K562 (cell line): Measurements from ENCODE around the gene OVOL1. TPM values are rescaled to one million over a fixed set of nuclear protein-coding genes. Genes with fewer than 3 reads are reported as not detected.

ENCODE experiments used
- BACH1 ChIP-seq: fragments of 200-800 bp; sonication (Bioruptor generic); IDR thresholded peaks from 2 replicates; pipeline ENCODE4 v1.6.1; 2016; ENCODE audit warnings: missing genetic modification characterization, missing compliant biosample characterization
- CBX8 ChIP-seq: fragments of 200-600 bp; sonication (generic); IDR thresholded peaks from 2 replicates; pipeline ENCODE4 v1.6.1; 2012; ENCODE audit warnings: borderline replicate concordance, mixed run types, low read depth, mild to moderate bottlenecking, moderate library complexity, mixed read lengths, low read length, control low read depth, inconsistent platforms; ENCODE audit not compliant: poor library complexity, severe bottlenecking; ENCODE audit errors: extremely low read depth
- CXXC5 ChIP-seq: fragments of 250-450 bp; sonication (Bioruptor Pico); IDR thresholded peaks from 2 replicates; pipeline ENCODE4 v1.8.0; 2022; ENCODE audit warnings: inconsistent platforms, mild to moderate bottlenecking, moderate library complexity
- FIP1L1 ChIP-seq: fragments of 200-400 bp; formaldehyde crosslinking; IDR thresholded peaks from 2 replicates; pipeline ENCODE4 v1.6.1; 2018; ENCODE audit warnings: mild to moderate bottlenecking, low read depth, low read length; ENCODE audit not compliant: poor library complexity, severe bottlenecking
- FOXJ3 ChIP-seq: sonication (generic); formaldehyde crosslinking; IDR thresholded peaks from 2 replicates; pipeline ENCODE4 v1.4.0; 2020; ENCODE audit warnings: mild to moderate bottlenecking, missing genetic modification reagents
- GATAD2B ChIP-seq: fragments of 450-650 bp; IDR thresholded peaks from 2 replicates; pipeline ENCODE4 v1.6.1; 2017; ENCODE audit warnings: mild to moderate bottlenecking, borderline replicate concordance
- HCFC1 ChIP-seq: IDR thresholded peaks from 2 replicates; pipeline ENCODE4 v1.6.1; 2012; ENCODE audit warnings: low read depth, low read length, improper control_type of control experiment
- HNRNPH1 ChIP-seq: fragments of 200-400 bp; formaldehyde crosslinking; optimal IDR thresholded peaks from 2 replicates; pipeline ENCODE3; 2017; ENCODE audit warnings: low read depth, mild to moderate bottlenecking, low read length, moderate library complexity
- KLF10 ChIP-seq: fragments of 250-450 bp; sonication (Bioruptor Pico); IDR thresholded peaks from 2 replicates; pipeline ENCODE4 v1.6.1; 2021; ENCODE audit warnings: matching md5 sums
- MAFG ChIP-seq: fragments of 450-650 bp; conservative IDR thresholded peaks from 2 replicates; pipeline ENCODE4 v1.6.1; 2016; ENCODE audit warnings: missing genetic modification characterization, missing compliant biosample characterization
- NFIC ChIP-seq: fragments of 450-650 bp; IDR thresholded peaks from 2 replicates; pipeline ENCODE4 v1.6.1; 2017; ENCODE audit warnings: mild to moderate bottlenecking, inconsistent platforms
- SMC3 ChIP-seq: conservative IDR thresholded peaks from 2 replicates; pipeline ENCODE4 v1.6.1; 2011; ENCODE audit warnings: low read depth, low read length, improper control_type of control experiment; ENCODE audit not compliant: insufficient read depth
- STAT5B ChIP-seq: fragments of 250-450 bp; sonication (Bioruptor Pico); IDR thresholded peaks from 2 replicates; pipeline ENCODE4 v1.8.0; 2021; ENCODE audit warnings: mild to moderate bottlenecking, inconsistent platforms
- TEAD1 ChIP-seq, 2 experiments: fragments of 450-650 bp in 1 of 2; sonication (generic) in 1 of 2; formaldehyde crosslinking; IDR thresholded peaks; 2 replicates each; pipeline versions ENCODE4 v1.4.0 to v1.8.0; 2020 to 2022; ENCODE audit warnings: mild to moderate bottlenecking in 2 of 2, missing genetic modification reagents in 1 of 2
- YY1 ChIP-seq, 3 experiments: IDR thresholded peaks; 2 replicates each; pipeline ENCODE4 v1.6.1; 2011; ENCODE audit warnings: low read length in 2 of 3, mild to moderate bottlenecking in 2 of 3, moderate library complexity in 2 of 3, borderline replicate concordance in 1 of 3, control low read depth in 1 of 3, low read depth in 1 of 3; ENCODE audit not compliant: insufficient read depth in 3 of 3, insufficient replicate concordance in 2 of 3, control insufficient read depth in 1 of 3, insufficient read length in 1 of 3; ENCODE audit errors: extremely low read depth in 1 of 3
- ZBTB7A ChIP-seq: IDR thresholded peaks from 2 replicates; pipeline ENCODE4 v1.6.1; 2011; ENCODE audit warnings: low read depth, mild to moderate bottlenecking, low read length, moderate library complexity, borderline replicate concordance; ENCODE audit not compliant: control insufficient read depth
- ZNF212 ChIP-seq: fragments of 450-650 bp; formaldehyde crosslinking; IDR thresholded peaks from 2 replicates; pipeline ENCODE4 v1.4.0; 2020; ENCODE audit warnings: mild to moderate bottlenecking
- polyA plus RNA-seq, 8 experiments: library from polyadenylated mRNA; depleted of rRNA in 4 of 8; stranded (reverse) in 5 of 8; unstranded in 3 of 8; fragments of >200 nt; fragmentation: Nextera tagmentation in 2 of 8; fragmentation: Illumina TruSeq in 1 of 8; extraction: Ambion mirVana in 2 of 8; extraction: Trizol in 1 of 8; gene quantifications; 2 replicates each; pipeline versions ENCODE4 v1.2.1 to v1.2.3, GENCODE V29; 2011 to 2014; ENCODE audit warnings: inconsistent platforms in 1 of 8, missing spikeins in 1 of 8
- total RNA-seq, 7 experiments: library from RNA; depleted of rRNA in 6 of 7; stranded (reverse); fragments of >200 nt in 6 of 7; fragmentation: Illumina TruSeq in 2 of 7; extraction: Trizol in 2 of 7; gene quantifications; 2 replicates each; pipeline versions ENCODE4 v1.2.1 to v1.2.3, GENCODE V29; 2011 to 2021; ENCODE audit warnings: low replicate concordance in 1 of 7
- TF ChIP-seq, protein P1 (sequence below): fragments of 250-450 bp; sonication (Bioruptor Pico); IDR thresholded peaks from 2 replicates; pipeline ENCODE4 v1.9.0; 2021; ENCODE audit warnings: mild to moderate bottlenecking, inconsistent platforms
- TF ChIP-seq, protein P2 (sequence below): sonication (generic); formaldehyde crosslinking; IDR thresholded peaks from 2 replicates; pipeline ENCODE4 v1.8.0; 2022; ENCODE audit warnings: missing genetic modification reagents, mild to moderate bottlenecking, borderline replicate concordance
- TF ChIP-seq, protein P3 (sequence below), 2 experiments: IDR thresholded peaks; 2 replicates each; pipeline ENCODE4 v1.6.1; 2011; ENCODE audit warnings: borderline replicate concordance in 1 of 2, control low read depth in 1 of 2, low read depth in 1 of 2, low read length in 1 of 2, mild to moderate bottlenecking in 1 of 2, mixed read lengths in 1 of 2, moderate library complexity in 1 of 2; ENCODE audit not compliant: insufficient read depth in 1 of 2, insufficient read length in 1 of 2, poor library complexity in 1 of 2, severe bottlenecking in 1 of 2; ENCODE audit errors: extremely low read depth in 1 of 2

OVOL1 gene
- total and polyA plus RNA-seq, 9 of the 15 experiments (the other 6 are each of a cell fraction or from before 2014, with no cell fraction given) = 0.09 TPM; not detected in 8

DNA sequence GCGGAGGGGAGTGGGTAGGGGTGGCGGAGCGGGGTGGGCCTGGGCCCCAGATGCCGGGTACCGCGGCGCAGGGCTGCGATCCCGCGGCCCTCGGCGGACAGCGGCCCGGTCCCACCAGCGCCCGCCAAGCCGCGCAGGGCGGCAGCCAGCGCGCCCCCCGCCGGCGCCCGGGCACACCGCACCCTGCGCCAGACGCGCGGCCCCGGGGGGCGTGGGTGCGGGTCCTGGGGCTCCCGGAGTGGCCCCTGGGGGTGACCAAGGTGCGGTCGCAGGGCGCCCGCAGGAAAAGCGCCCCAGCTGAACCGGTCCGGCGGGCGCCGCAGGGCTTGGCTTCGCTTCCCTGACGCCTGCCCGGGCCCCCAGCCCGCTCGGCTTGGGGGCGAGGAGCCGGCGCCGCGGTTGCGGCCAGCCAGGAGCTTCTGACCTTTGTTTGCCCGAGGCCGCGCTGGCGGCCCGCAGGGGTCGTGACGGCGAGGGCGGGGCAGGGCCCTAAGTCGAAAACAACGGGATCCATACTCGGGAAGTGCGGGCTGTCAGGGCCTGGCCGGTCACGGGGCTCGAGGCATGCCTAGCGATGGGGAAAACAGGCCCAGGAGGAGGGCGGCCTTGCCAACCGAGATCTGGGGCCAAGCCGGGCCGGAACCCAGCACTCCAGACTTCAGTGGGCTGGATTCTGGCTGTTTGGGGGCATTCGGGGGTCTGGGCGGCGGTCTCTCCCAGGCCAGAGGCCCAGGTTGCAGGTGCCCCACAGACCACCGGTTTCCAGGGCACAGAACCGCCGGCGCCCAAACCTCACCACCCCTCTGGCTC is 5.5 kb upstream of the OVOL1 start (continued):
- TF ChIP-seq, protein P1, sequence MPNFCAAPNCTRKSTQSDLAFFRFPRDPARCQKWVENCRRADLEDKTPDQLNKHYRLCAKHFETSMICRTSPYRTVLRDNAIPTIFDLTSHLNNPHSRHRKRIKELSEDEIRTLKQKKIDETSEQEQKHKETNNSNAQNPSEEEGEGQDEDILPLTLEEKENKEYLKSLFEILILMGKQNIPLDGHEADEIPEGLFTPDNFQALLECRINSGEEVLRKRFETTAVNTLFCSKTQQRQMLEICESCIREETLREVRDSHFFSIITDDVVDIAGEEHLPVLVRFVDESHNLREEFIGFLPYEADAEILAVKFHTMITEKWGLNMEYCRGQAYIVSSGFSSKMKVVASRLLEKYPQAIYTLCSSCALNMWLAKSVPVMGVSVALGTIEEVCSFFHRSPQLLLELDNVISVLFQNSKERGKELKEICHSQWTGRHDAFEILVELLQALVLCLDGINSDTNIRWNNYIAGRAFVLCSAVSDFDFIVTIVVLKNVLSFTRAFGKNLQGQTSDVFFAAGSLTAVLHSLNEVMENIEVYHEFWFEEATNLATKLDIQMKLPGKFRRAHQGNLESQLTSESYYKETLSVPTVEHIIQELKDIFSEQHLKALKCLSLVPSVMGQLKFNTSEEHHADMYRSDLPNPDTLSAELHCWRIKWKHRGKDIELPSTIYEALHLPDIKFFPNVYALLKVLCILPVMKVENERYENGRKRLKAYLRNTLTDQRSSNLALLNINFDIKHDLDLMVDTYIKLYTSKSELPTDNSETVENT (CRISPR knock-in tag) = no peak
- no peak for TF ChIP-seq ZNF212
- TF ChIP-seq GATAD2B = peak; percentile 55
- no peak for TF ChIP-seq STAT5B (CRISPR knock-in tag)
- no peak for TF ChIP-seq HNRNPH1
- TF ChIP-seq, protein P2, sequence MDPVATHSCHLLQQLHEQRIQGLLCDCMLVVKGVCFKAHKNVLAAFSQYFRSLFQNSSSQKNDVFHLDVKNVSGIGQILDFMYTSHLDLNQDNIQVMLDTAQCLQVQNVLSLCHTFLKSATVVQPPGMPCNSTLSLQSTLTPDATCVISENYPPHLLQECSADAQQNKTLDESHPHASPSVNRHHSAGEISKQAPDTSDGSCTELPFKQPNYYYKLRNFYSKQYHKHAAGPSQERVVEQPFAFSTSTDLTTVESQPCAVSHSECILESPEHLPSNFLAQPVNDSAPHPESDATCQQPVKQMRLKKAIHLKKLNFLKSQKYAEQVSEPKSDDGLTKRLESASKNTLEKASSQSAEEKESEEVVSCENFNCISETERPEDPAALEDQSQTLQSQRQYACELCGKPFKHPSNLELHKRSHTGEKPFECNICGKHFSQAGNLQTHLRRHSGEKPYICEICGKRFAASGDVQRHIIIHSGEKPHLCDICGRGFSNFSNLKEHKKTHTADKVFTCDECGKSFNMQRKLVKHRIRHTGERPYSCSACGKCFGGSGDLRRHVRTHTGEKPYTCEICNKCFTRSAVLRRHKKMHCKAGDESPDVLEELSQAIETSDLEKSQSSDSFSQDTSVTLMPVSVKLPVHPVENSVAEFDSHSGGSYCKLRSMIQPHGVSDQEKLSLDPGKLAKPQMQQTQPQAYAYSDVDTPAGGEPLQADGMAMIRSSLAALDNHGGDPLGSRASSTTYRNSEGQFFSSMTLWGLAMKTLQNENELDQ = no peak
- TF ChIP-seq SMC3 = no peak
- TF ChIP-seq YY1 (IDR thresholded peaks at IDR 0.05; ENCODE audit: borderline replicate concordance in 1 of 3, control insufficient read depth in 1 of 3, extremely low read depth in 1 of 3, insufficient read depth in 3 of 3, insufficient read length in 1 of 3, insufficient replicate concordance in 2 of 3, low read depth in 1 of 3, low read length in 2 of 3) = no peak
- no peak for TF ChIP-seq FIP1L1
- no peak for TF ChIP-seq KLF10 (CRISPR knock-in tag)
- peak; percentile 72 for TF ChIP-seq CXXC5 (CRISPR knock-in tag)
- TF ChIP-seq ZBTB7A = peak; percentile 94
- TF ChIP-seq CBX8 = no peak
- no peak for TF ChIP-seq MAFG
- TF ChIP-seq BACH1 (tag) = no peak
- no peak for TF ChIP-seq HCFC1
- TF ChIP-seq NFIC = no peak
- TF ChIP-seq TEAD1 (CRISPR knock-in tag; IDR thresholded peaks at IDR 0.05) = no peak
- TF ChIP-seq, protein P3, sequence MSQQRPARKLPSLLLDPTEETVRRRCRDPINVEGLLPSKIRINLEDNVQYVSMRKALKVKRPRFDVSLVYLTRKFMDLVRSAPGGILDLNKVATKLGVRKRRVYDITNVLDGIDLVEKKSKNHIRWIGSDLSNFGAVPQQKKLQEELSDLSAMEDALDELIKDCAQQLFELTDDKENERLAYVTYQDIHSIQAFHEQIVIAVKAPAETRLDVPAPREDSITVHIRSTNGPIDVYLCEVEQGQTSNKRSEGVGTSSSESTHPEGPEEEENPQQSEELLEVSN (IDR thresholded peaks at IDR 0.05; ENCODE audit: borderline replicate concordance in 1 of 2, extremely low read depth in 1 of 2, insufficient read depth in 1 of 2, insufficient read length in 1 of 2, low read depth in 1 of 2, low read length in 1 of 2, poor library complexity in 1 of 2, severe bottlenecking in 1 of 2) = peak; percentile 14 to 80
- no peak for TF ChIP-seq FOXJ3 (CRISPR knock-in tag)
